Endodermal cell (in vitro differentiated cells): ENCODE results near the gene SCART1. TPM values are rescaled to one million over a fixed set of nuclear protein-coding genes. Genes with fewer than 3 reads are reported as not detected.

ENCODE experiments used
- DNase-seq: peaks from one replicate; pipeline ENCODE4 v3.0.0-alpha.2; 2017
- H3K27ac ChIP-seq: 2 replicates; pipeline ENCODE4 v1.5.1; 2013; ENCODE audit warnings: mild to moderate bottlenecking, low read depth, low read length, moderate library complexity
- H3K27me3 ChIP-seq: 2 replicates; pipeline ENCODE4 v1.6.1; 2013; ENCODE audit warnings: mild to moderate bottlenecking, low read length, moderate library complexity; ENCODE audit not compliant: insufficient read depth, control insufficient read depth, poor library complexity, severe bottlenecking
- H3K36me3 ChIP-seq: 2 replicates; pipeline ENCODE4 v1.7.0; 2013; ENCODE audit warnings: mild to moderate bottlenecking, low read length, moderate library complexity; ENCODE audit not compliant: control insufficient read depth, insufficient read depth
- H3K4me1 ChIP-seq: one replicate; pipeline ENCODE4 v1.7.0; 2013; ENCODE audit warnings: low read length; ENCODE audit not compliant: control insufficient read depth, insufficient read depth
- H3K4me3 ChIP-seq: 2 replicates; pipeline ENCODE4 v1.5.1; 2013; ENCODE audit warnings: mild to moderate bottlenecking, low read length, moderate library complexity
- H3K9ac ChIP-seq: 2 replicates; pipeline ENCODE4 v1.6.1; 2013; ENCODE audit warnings: mild to moderate bottlenecking, low read length, moderate library complexity; ENCODE audit not compliant: poor library complexity, severe bottlenecking; ENCODE audit errors: extremely low read depth
- H3K9me3 ChIP-seq: 2 replicates; pipeline ENCODE4 v1.6.1; 2013; ENCODE audit warnings: mild to moderate bottlenecking, low read length, moderate library complexity; ENCODE audit not compliant: control insufficient read depth
- H3K27ac Mint-ChIP-seq: 2 replicates; pipeline ENCODE4 v1.8.0; 2020; ENCODE audit warnings: mixed read lengths
- H3K27me3 Mint-ChIP-seq: 2 replicates; pipeline ENCODE4 v1.8.0; 2021; ENCODE audit warnings: mild to moderate bottlenecking, mixed read lengths; ENCODE audit not compliant: insufficient read depth
- H3K36me3 Mint-ChIP-seq: 2 replicates; pipeline ENCODE4 v1.8.0; 2020; ENCODE audit warnings: low read depth, mixed read lengths
- H3K4me1 Mint-ChIP-seq: 2 replicates; pipeline ENCODE4 v1.8.0; 2020; ENCODE audit warnings: mixed read lengths
- H3K4me3 Mint-ChIP-seq: 2 replicates; pipeline ENCODE4 v1.8.0; 2020; ENCODE audit warnings: mild to moderate bottlenecking, moderate library complexity, mixed read lengths
- H3K9me3 Mint-ChIP-seq: 2 replicates; pipeline ENCODE4 v1.8.0; 2020; ENCODE audit warnings: mild to moderate bottlenecking, mixed read lengths
- WGBS, 2 experiments: methylation state at CpG; one replicate each; pipeline versions ENCODE4 v1.1.5 to v1.1.7; 2013; ENCODE audit warnings: missing lambda C conversion rate in 2 of 2, mixed read lengths in 1 of 2; ENCODE audit not compliant: insufficient coverage in 1 of 2, insufficient read length in 1 of 2; 5-methylcytosine and 5-hydroxymethylcytosine counted together
- total RNA-seq, 2 donors: library from RNA; stranded (reverse); fragmentation: NEBNext Ultra II Directional in 1 of 2; extraction: Animal tissue kit (Norgen Biotek cat#: 25700) in 1 of 2; gene quantifications; 2 replicates in 1 of 2; 3 replicates in 1 of 2; pipeline ENCODE4 v1.2.1, GENCODE V29; 2021
- TF ChIP-seq, protein P1 (sequence below): fragments of 200-600 bp; sonication (generic); conservative IDR thresholded peaks from 2 replicates; pipeline ENCODE4 v1.5.0; 2021; ENCODE audit warnings: antibody characterized with exemption, mild to moderate bottlenecking

SCART1 gene
- total RNA-seq, 2 donors from 2014 or later: 0.37 to 0.80 TPM

DNA sequence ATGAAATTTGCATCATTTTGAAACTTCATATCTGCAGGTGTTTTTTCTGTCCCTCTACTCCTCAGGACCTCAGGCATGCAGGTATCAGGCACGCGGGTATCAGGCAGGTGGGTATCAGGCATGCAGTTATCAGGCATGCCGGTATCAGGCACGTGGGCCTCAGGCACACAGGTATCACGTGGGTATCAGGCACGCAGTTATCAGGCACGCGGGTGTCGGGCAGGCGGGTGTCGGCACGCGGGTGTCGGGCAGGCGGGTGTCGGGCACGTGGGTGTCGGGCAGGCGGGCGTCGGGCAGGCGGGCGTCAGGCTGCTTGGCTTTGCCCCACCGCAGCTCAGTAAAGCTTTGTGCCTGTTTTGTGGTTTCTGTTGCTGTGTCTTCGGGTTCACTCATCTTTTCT is 38.0 kb upstream of the SCART1 start:
- Mint-ChIP-seq H3K27ac (no peak overlapping the region), H3K4me3 (no peak overlapping the region), H3K4me1 (no peaks in the 10 kb centered on the region), H3K27me3 (no peaks in the 10 kb centered on the region), H3K9me3 (peaks cover 47% of the 10 kb centered on the region), H3K36me3 (peaks cover 67% of the 10 kb centered on the region)
- peaks cover 39% of the 10 kb centered on the region for H3K9me3 ChIP-seq
- no peaks in the 10 kb centered on the region for H3K27me3 ChIP-seq
- TF ChIP-seq, protein P1, sequence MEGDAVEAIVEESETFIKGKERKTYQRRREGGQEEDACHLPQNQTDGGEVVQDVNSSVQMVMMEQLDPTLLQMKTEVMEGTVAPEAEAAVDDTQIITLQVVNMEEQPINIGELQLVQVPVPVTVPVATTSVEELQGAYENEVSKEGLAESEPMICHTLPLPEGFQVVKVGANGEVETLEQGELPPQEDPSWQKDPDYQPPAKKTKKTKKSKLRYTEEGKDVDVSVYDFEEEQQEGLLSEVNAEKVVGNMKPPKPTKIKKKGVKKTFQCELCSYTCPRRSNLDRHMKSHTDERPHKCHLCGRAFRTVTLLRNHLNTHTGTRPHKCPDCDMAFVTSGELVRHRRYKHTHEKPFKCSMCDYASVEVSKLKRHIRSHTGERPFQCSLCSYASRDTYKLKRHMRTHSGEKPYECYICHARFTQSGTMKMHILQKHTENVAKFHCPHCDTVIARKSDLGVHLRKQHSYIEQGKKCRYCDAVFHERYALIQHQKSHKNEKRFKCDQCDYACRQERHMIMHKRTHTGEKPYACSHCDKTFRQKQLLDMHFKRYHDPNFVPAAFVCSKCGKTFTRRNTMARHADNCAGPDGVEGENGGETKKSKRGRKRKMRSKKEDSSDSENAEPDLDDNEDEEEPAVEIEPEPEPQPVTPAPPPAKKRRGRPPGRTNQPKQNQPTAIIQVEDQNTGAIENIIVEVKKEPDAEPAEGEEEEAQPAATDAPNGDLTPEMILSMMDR: no peak
- H3K9ac ChIP-seq: no peak overlapping the region
- WGBS, 2 experiments: 94 to 98% methylated on average over 25 of the region's 25 CpGs
- peaks cover 41% of the 10 kb centered on the region for H3K36me3 ChIP-seq
- H3K4me3 ChIP-seq: no peak overlapping the region
- no peaks in the 10 kb centered on the region for H3K4me1 ChIP-seq
- no peak overlapping the region for H3K27ac ChIP-seq
- peak; percentile 38 for DNase-seq

DNA sequence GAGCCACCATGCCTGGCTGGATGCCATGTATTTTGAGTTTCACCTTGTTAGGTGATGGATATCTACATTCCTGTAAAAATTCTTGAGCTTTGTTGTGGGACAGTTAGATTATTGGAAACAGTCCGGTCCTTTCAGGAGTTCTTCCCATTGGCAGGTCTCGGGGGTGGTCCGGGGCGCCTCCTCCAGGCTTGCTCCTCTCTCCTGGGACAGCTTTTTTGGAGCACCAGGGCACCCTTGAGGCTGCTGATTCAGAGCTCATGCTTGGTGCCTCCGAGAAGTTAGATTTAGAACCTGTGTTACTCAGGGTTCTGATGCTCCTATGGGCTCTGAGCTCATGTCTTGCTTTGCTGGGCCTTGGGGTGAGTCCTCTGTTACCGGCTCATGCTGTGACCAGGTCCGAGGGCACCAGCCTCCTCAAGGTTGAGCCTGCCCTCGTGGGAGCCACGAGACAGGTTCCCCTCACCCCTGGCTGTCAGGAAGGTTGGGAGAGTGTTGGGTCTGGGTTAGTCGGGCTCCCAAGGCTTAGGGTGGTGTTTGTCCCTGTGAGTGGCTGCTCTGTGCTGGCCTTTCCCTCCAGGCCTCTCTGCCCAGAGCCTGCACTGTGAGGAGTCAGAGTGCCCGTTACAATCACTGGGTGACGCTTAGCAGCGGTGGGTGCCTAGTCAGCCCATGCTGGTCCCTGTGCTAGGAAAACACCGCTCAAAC is 35.3 kb upstream of the SCART1 start:
- Histone ChIP-seq H3K9me3 (peaks cover 12% of the 10 kb centered on the region), H3K4me3 (no peak overlapping the region), H3K9ac (no peak overlapping the region), H3K4me1 (no peaks in the 10 kb centered on the region), H3K27me3 (peaks cover 7% of the 10 kb centered on the region), H3K36me3 (peaks cover 14% of the 10 kb centered on the region), H3K27ac (no peak overlapping the region)
- TF ChIP-seq, protein P1: no peak
- Mint-ChIP-seq H3K9me3 (peaks cover 21% of the 10 kb centered on the region), H3K27ac (no peak overlapping the region), H3K36me3 (peaks cover 44% of the 10 kb centered on the region), H3K27me3 (peaks cover 17% of the 10 kb centered on the region), H3K4me3 (no peak overlapping the region), H3K4me1 (no peaks in the 10 kb centered on the region)
- DNase-seq: peak; percentile 27
- 95 to 99% methylated on average over 12 to 14 of the region's 14 CpGs for WGBS, 2 experiments

DNA sequence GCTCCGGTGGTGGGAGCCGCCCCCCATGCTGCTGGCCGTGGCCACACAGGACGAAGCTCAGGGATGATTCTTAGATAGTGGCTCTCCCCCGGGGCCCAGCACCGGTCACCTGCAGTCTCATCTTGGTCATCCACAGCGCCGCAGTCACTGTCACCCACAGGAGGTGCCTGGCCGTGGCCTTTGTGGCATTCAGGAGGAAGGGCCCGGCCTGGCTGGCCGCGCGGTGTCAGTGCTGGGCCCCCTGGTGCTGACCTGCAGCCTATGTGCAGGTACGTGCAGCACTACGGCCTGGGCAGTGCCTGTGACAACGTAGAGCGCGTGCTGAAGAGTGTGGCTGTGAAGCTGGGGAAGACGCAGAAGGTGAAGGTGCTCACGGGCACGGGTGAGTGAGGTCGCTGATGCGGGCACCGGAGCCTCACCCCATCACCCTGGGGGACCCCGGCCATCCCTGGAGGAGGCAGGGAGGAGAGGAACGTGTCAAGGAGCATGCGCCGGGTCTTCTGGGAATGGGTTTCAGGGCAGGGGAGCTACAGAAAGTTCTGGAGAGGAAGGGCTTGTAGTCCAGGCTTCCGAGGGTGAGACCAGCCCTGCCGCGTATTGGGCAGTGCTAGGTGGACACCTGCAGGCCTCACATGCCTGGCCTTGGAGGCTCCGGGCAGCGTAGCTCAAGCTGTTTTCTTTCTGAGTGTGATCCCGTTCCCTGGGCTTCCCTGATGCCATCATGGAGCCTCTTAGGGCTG is 34.4 kb upstream of the SCART1 start:
- Histone ChIP-seq H3K4me1 (no peaks in the 10 kb centered on the region), H3K36me3 (peaks cover 11% of the 10 kb centered on the region), H3K9ac (no peak overlapping the region), H3K27me3 (peaks cover 7% of the 10 kb centered on the region), H3K4me3 (no peak overlapping the region), H3K9me3 (peaks cover 7% of the 10 kb centered on the region), H3K27ac (no peak overlapping the region)
- peak; percentile 40 for DNase-seq
- H3K4me1 Mint-ChIP-seq: no peaks in the 10 kb centered on the region
- peaks cover 17% of the 10 kb centered on the region for H3K9me3 Mint-ChIP-seq
- H3K27ac Mint-ChIP-seq: no peak overlapping the region
- WGBS, 2 experiments: 89 to 91% methylated on average over 21 to 34 of the region's 34 CpGs
- H3K4me3 Mint-ChIP-seq: no peak overlapping the region
- TF ChIP-seq, protein P1: no peak
- H3K36me3 Mint-ChIP-seq: peaks cover 38% of the 10 kb centered on the region
- peaks cover 20% of the 10 kb centered on the region for H3K27me3 Mint-ChIP-seq
